GM18498 (cell line): ENCODE results near the gene EIF2B5.

Source experiments
- ATAC-seq: cut with Tn5 transposase; IDR thresholded peaks from one replicate; pipeline ENCODE4 v1.9.1; 2021; ENCODE audit warnings: mild to moderate bottlenecking, moderate library complexity; ENCODE audit not compliant: unreplicated experiment

EIF2B5 gene

DNA sequence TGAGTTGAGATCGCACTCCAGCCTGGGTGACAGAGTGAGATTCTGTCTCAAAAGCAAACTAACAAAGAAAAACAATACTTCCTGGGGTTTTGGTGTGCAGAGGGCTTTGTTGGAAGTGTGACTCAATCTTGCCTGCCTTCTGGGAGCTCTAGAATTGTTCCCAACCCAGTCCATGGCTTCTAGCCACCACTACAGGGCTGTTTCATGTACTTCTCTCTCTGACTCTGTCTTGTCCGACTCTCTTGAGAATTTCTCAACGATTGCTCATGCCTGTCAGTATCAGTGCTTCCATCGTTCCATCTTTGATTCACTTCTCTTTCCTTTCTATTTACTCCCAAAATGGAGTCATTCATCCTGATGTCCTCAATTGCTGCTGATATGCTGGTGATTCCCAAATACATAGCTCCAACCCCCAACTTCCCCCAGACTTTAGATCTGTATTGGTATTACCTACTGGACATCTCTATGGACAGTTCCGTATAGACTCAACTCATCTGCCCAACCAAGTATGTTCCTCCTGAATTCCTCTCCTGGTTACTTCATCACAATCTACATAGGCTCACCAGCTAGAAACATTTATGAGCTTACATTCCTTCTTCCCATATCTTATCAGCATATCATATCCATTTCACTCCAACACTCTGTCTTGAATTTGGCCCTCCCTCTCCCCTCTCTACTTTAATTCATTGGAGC lies 37.7 kb downstream of the EIF2B5 start:
- ATAC-seq = no peak

GRCh38 chr3:184173374-184173722 lies 38.2 kb downstream of the EIF2B5 start:
- ATAC-seq = no peak

DNA sequence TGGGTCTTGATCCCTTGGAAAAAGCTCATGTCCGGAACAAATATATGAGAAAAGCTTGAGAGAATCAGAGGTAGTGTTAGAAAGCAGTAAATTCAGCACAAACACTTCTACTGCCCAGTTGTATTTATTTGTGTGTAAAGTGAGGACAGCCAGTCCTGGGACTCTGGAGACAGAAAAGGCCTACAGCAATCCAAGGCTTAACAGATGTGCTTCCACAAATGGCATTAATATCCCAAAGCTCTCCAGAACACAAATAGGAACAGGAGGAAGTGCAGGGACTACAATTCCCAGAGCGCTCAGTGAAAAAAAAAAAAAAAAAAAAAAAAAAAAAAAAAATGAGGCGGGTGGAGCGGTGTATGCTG lies 39.1 kb downstream of the EIF2B5 start:
- ATAC-seq = no peak

DNA sequence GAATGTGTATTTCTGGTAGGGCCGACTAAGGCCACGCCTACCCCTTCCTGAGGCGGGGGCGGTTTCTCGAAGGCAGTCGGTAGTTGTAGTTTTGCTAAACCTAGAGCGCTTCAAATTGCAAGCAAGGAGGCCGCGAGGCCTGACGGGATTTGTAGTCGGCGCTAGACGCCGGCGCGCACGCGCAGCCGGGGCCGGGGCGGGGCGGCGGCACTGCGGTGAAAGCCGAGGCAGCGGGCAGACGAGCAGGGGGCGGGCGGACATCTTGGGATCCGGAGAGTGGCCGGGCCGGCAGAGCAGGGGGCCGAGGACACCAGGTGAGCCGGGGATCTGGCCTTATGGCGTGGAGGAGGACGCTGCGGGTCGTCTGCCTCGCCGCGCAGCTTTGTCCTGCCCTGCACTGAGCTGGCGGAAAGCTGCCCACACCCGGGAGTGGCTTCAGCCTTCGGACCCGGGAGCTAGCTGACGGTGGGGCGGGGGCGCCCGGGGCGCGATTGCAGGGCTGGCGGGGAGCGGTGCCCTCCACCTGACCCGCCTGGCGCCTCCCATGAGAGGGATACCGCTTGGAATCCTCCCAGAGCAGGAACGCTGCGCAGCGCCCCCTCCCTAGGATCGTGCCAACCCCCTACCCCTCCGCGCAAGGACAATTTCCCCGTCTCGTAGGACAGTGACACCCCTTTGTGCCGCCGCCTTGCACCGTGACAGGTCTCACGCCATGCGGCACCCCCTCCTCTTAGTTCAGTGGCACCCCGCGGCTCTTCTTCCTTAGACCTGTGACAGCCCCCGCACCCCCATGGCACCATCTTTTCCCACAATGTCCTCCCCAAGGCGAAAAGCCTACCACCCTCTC lies 39.7 kb downstream of the EIF2B5 start, which contains the start of gene AP2M1:
Gene AP2M1, plus strand, starts transcription at position 210 of the 847 bp plus-strand sequence. CDS start 2,139 bp downstream, outside the sequence.
- ATAC-seq = peak; percentile 93

- no peak for ATAC-seq
These were observed 40.3 kb downstream of the EIF2B5 start for GRCh38 chr3:184175506-184175905.

DNA sequence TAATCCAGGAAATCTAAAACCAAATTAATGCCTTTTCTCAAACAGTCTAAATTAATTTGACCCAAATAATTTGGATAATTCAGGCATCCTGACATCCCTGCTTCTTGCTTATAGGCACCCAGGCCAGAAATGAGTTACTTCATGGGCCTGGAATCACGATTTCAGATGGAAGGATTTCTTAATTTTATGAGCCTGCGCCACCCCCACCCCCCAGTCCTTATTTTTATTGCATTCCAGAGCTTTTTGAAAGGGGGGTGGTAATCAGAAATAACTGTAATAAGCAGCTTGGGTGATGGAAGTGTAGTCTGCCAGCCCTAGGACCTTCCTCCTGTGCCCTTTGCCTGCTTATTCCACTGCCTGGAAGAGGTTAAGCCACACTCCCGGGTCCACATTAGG lies 40.8 kb downstream of the EIF2B5 start:
- no peak for ATAC-seq

DNA sequence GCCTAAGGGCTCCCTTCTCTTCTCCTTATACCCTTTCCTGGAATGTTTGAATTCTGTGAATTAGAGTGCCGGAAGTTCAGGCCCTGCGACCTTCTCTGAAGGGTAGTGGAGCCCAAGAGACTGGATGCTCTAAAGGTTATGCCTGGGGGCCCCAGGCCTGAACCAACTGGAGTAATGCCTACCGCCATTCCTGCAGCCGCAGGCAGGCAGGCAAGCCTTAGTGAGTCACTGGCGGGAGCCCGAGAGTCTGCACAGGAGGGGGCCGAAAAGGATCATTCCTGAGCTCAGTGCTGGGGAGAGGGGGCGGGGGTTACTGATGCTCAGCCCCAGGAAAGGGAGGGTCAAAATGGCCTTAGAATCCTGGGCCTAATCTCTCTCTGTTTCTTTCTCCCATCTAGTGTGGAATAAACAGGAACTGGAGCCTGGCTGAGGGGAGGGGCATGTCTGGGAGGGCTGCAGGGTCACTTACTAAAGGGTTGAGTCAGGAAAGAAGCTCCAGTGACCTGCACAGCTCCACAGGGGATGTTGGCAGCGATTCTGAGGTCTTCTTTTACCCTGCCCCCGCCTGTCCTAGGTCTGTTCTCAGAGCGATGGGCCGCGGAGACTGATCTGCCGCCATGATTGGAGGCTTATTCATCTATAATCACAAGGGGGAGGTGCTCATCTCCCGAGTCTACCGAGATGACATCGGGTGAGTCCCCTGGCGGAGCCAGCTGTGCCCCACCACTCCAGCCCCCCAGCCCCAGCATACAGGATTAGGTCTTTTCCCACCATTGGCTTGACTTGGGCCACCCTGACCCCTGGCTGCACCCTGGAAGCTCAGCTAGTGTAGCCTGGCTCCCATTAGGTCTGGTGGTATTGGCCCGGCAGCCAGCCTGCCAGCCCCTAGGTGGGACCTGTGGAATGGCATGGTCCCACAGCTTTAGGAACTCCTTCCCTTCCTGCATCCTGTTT lies 41.5 kb downstream of the EIF2B5 start:
- ATAC-seq = no peak

- no peak for ATAC-seq
These were observed 42.2 kb downstream of the EIF2B5 start for GRCh38 chr3:184177331-184177731.

DNA sequence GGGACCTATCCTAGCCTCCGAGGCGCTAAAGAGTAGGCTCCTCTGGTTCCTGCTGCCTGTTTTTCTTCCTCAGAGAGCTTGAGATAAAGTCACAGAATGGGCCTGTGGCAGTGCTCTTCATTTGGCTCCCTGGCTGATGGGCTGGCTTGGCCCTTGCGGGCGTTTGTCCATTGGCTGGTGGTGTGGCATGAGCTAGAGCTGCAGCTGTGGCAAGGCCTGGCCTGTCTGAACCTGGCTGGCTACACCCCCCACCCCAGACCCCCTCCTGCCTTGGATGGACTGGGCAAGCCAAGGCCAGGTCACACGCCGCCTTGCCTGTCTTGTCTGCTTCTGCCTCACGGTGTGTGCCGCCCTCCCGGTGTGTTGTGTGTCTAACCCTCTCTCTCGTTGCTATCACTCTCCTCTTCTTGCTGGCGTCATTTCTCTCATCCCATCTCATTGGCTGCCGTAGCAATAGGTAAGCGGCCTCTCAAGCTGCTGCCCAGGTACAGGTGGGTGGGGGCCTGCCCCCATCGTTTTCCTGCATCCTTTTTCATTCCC lies 42.7 kb downstream of the EIF2B5 start:
- ATAC-seq = no peak

DNA sequence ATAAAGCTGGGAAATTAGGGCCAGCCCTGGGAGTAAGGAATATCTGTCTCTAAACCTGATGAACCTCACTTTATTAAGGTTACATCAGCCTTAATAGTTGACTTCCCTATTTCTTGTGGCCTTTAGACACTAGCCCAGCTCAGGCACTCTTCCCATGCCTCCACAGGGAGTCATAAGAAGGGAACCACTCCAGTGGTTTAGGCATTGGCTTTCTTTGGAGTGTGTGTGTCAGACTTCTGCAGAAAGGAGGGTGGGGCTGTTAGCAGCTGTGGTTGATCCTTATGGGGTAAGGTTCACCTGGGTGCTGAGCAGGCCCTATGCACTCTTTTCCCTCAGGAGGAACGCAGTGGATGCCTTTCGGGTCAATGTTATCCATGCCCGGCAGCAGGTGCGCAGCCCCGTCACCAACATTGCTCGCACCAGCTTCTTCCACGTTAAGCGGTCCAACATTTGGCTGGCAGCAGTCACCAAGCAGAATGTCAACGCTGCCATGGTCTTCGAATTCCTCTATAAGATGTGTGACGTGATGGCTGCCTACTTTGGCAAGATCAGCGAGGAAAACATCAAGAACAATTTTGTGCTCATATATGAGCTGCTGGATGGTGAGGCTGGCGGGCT lies 43.5 kb downstream of the EIF2B5 start:
- ATAC-seq = no peak

GRCh38 chr3:184180165-184180564 lies 45.0 kb downstream of the EIF2B5 start:
- ATAC-seq = no peak

- no peak for ATAC-seq
These were observed 46.4 kb downstream of the EIF2B5 start for GRCh38 chr3:184181596-184181995.

DNA sequence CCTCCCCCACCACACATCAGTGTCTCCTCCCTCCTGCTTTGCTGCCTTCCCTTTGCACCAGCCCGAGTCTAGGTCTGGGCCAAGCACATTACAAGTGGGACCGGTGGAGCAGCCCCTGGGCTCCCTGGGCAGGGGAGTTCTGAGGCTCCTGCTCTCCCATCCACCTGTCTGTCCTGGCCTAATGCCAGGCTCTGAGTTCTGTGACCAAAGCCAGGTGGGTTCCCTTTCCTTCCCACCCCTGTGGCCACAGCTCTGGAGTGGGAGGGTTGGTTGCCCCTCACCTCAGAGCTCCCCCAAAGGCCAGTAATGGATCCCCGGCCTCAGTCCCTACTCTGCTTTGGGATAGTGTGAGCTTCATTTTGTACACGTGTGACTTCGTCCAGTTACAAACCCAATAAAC lies 48.5 kb downstream of the EIF2B5 start:
- no peak for ATAC-seq

DNA sequence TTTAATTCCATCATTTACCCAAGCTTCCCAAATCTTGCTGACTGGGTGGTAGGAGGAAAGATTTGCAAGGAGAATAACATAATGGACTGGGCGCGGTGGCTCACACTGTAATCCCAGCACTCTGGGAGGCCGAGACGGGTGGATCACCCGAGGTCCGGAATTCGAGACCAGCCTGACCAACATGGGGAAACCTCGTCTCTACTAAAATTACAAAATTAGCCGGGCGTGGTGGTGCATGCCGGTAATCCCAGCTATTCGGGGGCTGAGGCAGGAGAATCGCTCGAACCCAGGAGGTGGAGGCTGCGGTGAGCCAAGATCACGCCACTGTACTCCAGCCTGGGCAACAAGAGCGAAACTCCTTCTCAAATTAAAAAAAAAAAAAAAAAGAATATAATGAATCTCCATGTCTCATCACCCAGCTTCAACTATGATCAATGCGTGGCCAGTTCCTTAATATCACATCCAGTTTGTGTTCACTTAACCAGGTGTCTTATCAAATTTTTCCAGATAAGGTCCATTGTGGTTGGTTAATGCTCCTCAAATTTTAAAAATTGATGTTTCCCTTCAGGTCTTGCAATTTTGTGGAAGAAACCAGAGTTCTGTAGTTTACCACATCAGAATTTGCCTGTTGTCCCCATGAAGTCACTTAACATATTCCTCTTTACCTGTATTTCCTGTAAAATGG lies 49.5 kb downstream of the EIF2B5 start:
- no peak for ATAC-seq

GRCh38 chr3:184185461-184186183 lies 50.5 kb downstream of the EIF2B5 start:
- peak; percentile 87 for ATAC-seq

GRCh38 chr3:184186184-184186901 lies 51.2 kb downstream of the EIF2B5 start, which contains the start of gene ABCF3:
Gene ABCF3 (plus strand): TSS chr3:184186199. CDS start chr3:184186208, 9 bp downstream.
- peak; percentile 32 for ATAC-seq

- no peak for ATAC-seq
These were observed 51.7 kb downstream of the EIF2B5 start for GRCh38 chr3:184186902-184187207.

- ATAC-seq = no peak
These were observed 52.9 kb downstream of the EIF2B5 start for GRCh38 chr3:184188080-184188479.

GRCh38 chr3:184189421-184189820 lies 54.3 kb downstream of the EIF2B5 start:
- ATAC-seq = no peak
